ENCODE results near the gene IPO4. TPM values are rescaled to one million over a fixed set of nuclear protein-coding genes. Genes with fewer than 3 reads are reported as not detected.
A peak's percentile ranks its signal among the peaks of the same experiment; 100 is the strongest.

Gene IPO4
- total RNA-seq, 2 experiments from 2014 or later, result 24.0 to 26.2 TPM

DNA sequence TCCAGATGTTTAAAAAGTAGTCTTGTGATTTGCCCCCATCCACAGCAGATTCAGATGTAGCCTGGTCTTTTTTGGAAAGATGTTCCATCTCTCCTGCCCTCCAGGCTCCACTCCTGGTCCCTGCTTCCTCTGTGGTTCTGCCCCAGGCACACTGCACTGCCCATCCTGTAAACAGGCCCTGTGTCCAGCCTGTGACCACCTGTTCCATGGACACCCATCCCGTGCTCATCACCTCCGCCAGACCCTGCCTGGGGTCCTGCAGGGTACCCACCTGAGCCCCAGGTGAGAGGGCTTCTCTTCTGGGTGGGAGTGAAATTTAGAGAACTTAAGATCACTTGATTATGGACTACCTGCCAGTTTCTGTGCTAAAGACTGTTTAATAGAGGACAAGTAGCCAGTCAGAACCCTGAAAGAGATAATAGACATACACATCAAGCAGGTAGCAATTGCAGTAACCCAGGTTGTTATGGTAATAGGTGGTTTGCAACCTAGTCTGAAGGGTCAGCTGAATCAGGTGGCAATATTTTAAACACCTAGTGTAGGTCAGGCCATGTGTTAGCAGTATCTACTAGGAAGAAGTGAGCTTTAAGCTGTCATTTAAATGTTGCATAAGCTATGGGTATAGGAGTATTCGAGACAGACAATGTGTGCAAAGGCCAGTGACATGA is 39.2 kb downstream of the IPO4 start:
- DNase-seq, result no peak
- CTCF ChIA-PET, result interaction anchor here (0.8 to 4.6 kb wide), 3 partner anchors 8 to 14 kb away, joined by 3 to 21 read pairs (median 20); partner anchors contain the start of genes EMC9, IRF9 and PSME1
- H3K27me3 Mint-ChIP-seq, result no peaks in the 10 kb centered on the region
- H3K4me1 Mint-ChIP-seq, result peaks cover 40% of the 10 kb centered on the region
- POLR2A ChIA-PET, result interaction anchor here (0.7 to 21.4 kb wide), 10 partner anchors 8 to 161 kb away, joined by 3 to 652 read pairs (median 16); partner anchors contain the start of genes DCAF11, EMC9, IRF9 and NRL
- H3K4me3 Mint-ChIP-seq, result peak overlapping the region; percentile 96
- H3K36me3 Mint-ChIP-seq (ENCODE audit: low read depth), result peaks cover 74% of the 10 kb centered on the region
- H3K9me3 Mint-ChIP-seq, result no peaks in the 10 kb centered on the region
- H3K27ac Mint-ChIP-seq, result peak overlapping the region; percentile 44

DNA sequence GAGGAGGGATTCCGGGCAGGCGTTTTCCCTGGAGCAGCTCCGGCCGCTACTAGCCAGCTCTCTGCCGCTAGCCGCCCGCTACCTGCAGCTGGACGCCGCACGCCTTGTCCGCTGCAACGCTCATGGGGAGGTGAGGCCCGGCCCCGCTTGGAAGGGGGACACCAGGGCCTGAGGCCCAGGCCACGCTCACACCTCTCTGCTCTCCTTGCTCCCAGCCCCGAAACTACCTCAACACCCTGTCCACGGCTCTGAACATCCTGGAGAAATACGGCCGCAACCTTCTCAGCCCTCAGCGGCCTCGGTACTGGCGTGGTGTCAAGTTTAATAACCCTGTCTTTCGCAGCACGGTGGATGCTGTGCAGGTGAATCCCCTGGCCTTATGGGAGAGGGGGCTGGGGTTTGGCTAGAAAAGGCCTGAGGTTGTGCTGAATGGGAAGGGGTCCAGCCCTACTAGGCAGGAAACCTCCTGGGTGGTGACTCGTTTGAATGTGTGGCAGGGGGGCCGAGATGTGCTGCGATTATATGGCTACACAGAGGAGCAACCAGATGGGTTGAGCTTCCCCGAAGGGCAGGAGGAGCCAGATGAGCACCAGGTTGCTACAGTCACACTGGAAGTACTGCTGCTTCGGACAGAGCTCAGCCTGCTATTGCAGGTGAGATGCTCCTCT is 40.7 kb downstream of the IPO4 start:
- Mint-ChIP-seq H3K36me3 (ENCODE audit: low read depth) (peaks cover 80% of the 10 kb centered on the region), H3K9me3 (no peaks in the 10 kb centered on the region), H3K27me3 (no peaks in the 10 kb centered on the region), H3K27ac (peak overlapping the region; percentile 84), H3K4me1 (peaks cover 55% of the 10 kb centered on the region), H3K4me3 (peak overlapping the region; percentile 96)
- ChIA-PET CTCF (interaction anchor here (0.6 to 4.6 kb wide), 10 partner anchors 8 to 160 kb away, joined by 3 to 76 read pairs (median 7); partner anchors contain the start of genes CIDEB, IRF9, PSME1 and TINF2), POLR2A (interaction anchor here (0.8 to 21.4 kb wide), 19 partner anchors 11 to 99 kb away, joined by 3 to 652 read pairs (median 8); partner anchors contain the start of genes CHMP4A, DCAF11, IPO4 and IRF9)
- DNase-seq, result no peak

- H3K27ac Mint-ChIP-seq, result peak within 1 kb of the TSS; percentile 99
- peaks cover 58% of the 10 kb centered on the region for H3K4me1 Mint-ChIP-seq
- DNase-seq, result peak; percentile 99
- peak within 1 kb of the TSS; percentile 96 for H3K4me3 Mint-ChIP-seq
- ChIA-PET POLR2A (interaction anchor here (1.0 to 21.4 kb wide), 22 partner anchors 10 to 283 kb away, joined by 3 to 652 read pairs (median 8); partner anchors contain the start of genes CBLN3, CHMP4A, DCAF11 and IPO4), CTCF (interaction anchor here (1.0 to 4.6 kb wide), 15 partner anchors 9 to 285 kb away, joined by 3 to 76 read pairs (median 5); partner anchors contain the start of genes CIDEB, DCAF11, IRF9 and NRL)
- no peaks in the 10 kb centered on the region for H3K9me3 Mint-ChIP-seq
- H3K36me3 Mint-ChIP-seq (ENCODE audit: low read depth), result peaks cover 80% of the 10 kb centered on the region
- no peaks in the 10 kb centered on the region for H3K27me3 Mint-ChIP-seq
Measured at GRCh38 chr14:24146978-24147760, 41.4 kb downstream of the IPO4 start, which contains the start of gene RNF31. RNF31 (plus strand) TSS chr14:24147498; CDS start chr14:24147699, 201 bp downstream.

- Mint-ChIP-seq H3K4me1 (peaks cover 63% of the 10 kb centered on the region), H3K9me3 (no peaks in the 10 kb centered on the region), H3K4me3 (peak within 1 kb of the TSS; percentile 96), H3K36me3 (ENCODE audit: low read depth) (peaks cover 81% of the 10 kb centered on the region), H3K27ac (peak within 1 kb of the TSS; percentile 99), H3K27me3 (no peaks in the 10 kb centered on the region)
- ChIA-PET CTCF (interaction anchor here (1.0 to 4.6 kb wide), 14 partner anchors 9 to 285 kb away, joined by 3 to 76 read pairs (median 6); partner anchors contain the start of genes CIDEB, DCAF11, IRF9 and NRL), POLR2A (interaction anchor here (0.9 to 21.4 kb wide), 25 partner anchors 9 to 284 kb away, joined by 3 to 652 read pairs (median 7); partner anchors contain the start of genes CARMIL3, CBLN3, CHMP4A and DCAF11)
- peak; percentile 91 for DNase-seq
Measured at GRCh38 chr14:24146453-24146977, 42.1 kb downstream of the IPO4 start, which contains the start of gene PSME2. PSME2 (minus strand) TSS chr14:24146610; CDS start chr14:24146581, 29 bp downstream.

- ChIA-PET POLR2A (interaction anchor here (0.9 to 21.4 kb wide), 21 partner anchors 9 to 284 kb away, joined by 3 to 652 read pairs (median 8); partner anchors contain the start of genes CARMIL3, CBLN3, CHMP4A and DCAF11), CTCF (interaction anchor here (1.0 to 4.6 kb wide), 11 partner anchors 10 to 162 kb away, joined by 3 to 76 read pairs (median 8); partner anchors contain the start of genes CIDEB, DCAF11, IRF9 and NRL)
- Mint-ChIP-seq H3K36me3 (ENCODE audit: low read depth) (peaks cover 82% of the 10 kb centered on the region), H3K4me3 (peak overlapping the region; percentile 96), H3K27ac (peak overlapping the region; percentile 99), H3K4me1 (peaks cover 60% of the 10 kb centered on the region), H3K9me3 (no peaks in the 10 kb centered on the region), H3K27me3 (no peaks in the 10 kb centered on the region)
- no peak for DNase-seq
Measured at GRCh38 chr14:24145690-24146452, 42.7 kb downstream of the IPO4 start.

- Mint-ChIP-seq H3K4me3 (peak overlapping the region; percentile 96), H3K27ac (peak overlapping the region; percentile 99), H3K4me1 (peaks cover 62% of the 10 kb centered on the region), H3K36me3 (ENCODE audit: low read depth) (peaks cover 81% of the 10 kb centered on the region), H3K9me3 (no peaks in the 10 kb centered on the region), H3K27me3 (no peaks in the 10 kb centered on the region)
- no peak for DNase-seq
- POLR2A ChIA-PET, result interaction anchor here (0.9 to 21.4 kb wide), 16 partner anchors 8 to 285 kb away, joined by 3 to 652 read pairs (median 23); partner anchors contain the start of genes CBLN3, CHMP4A, DCAF11 and IPO4
- CTCF ChIA-PET, result interaction anchor here (1.5 to 4.6 kb wide), 5 partner anchors 9 to 152 kb away, joined by 5 to 76 read pairs (median 12); partner anchors contain the start of genes DCAF11, IRF9, NRL and PCK2
Measured at GRCh38 chr14:24145219-24145618, 43.4 kb downstream of the IPO4 start.

DNA sequence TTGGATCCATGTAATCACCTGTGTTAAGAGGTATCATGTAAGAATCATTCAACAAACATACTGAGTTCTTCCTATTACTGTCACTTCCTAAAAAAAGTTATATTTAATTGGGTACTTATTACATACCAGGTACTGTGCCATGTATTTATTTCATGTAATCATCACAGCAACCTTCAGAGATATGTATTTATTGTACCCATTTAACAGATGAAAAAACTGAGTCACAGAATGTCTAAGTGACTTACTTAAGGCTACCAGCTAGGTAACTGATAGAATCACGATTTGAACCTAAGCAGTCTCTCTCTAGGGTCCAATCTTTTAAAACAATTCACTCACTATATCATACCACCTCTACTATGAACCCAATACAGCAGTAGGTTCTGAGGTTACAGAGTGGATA is 44.2 kb downstream of the IPO4 start:
- H3K9me3 Mint-ChIP-seq, result no peaks in the 10 kb centered on the region
- H3K4me1 Mint-ChIP-seq, result peaks cover 61% of the 10 kb centered on the region
- POLR2A ChIA-PET, result interaction anchor here (1.1 to 21.4 kb wide), 5 partner anchors 7 to 70 kb away, joined by 4 to 652 read pairs (median 99); partner anchors contain the start of genes CHMP4A, DCAF11, IRF9 and MDP1
- peak overlapping the region; percentile 41 for H3K27ac Mint-ChIP-seq
- DNase-seq, result no peak
- no peaks in the 10 kb centered on the region for H3K27me3 Mint-ChIP-seq
- peaks cover 82% of the 10 kb centered on the region for H3K36me3 Mint-ChIP-seq (ENCODE audit: low read depth)
- CTCF ChIA-PET, result interaction anchor here (2.6 kb wide), 1 partner anchor 16 kb away, joined by 10 read pairs; the partner anchor contains the start of gene IRF9
- peak overlapping the region; percentile 49 for H3K4me3 Mint-ChIP-seq

DNA sequence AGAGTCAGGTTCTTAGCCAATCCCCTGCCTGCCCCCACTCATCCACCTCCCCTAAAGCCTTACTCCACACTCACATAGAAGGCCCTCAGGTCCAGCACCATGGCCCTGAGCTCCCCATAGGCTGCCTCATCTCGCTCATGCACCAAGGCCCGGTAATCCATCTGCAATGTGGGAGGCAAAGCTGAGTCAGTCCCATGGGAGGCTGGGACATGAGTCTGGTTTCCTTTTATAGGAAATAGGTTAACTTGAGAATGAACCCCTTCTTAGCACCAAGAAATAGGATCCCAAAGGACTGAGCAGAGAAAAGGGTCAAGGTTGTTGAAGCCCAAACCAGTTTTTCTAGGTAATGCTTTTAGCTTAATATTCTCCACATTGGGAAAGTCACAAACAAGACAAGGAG is 45.1 kb downstream of the IPO4 start:
- Mint-ChIP-seq H3K9me3 (no peaks in the 10 kb centered on the region), H3K27ac (peak overlapping the region; percentile 74), H3K27me3 (no peaks in the 10 kb centered on the region), H3K36me3 (ENCODE audit: low read depth) (peaks cover 82% of the 10 kb centered on the region), H3K4me3 (no peak overlapping the region), H3K4me1 (peaks cover 61% of the 10 kb centered on the region)
- CTCF ChIA-PET, result interaction anchor here (2.6 kb wide), 1 partner anchor 17 kb away, joined by 10 read pairs; the partner anchor contains the start of gene IRF9
- no peak for DNase-seq
- POLR2A ChIA-PET, result interaction anchor here (1.1 to 21.4 kb wide), 3 partner anchors 19 to 49 kb away, joined by 4 to 652 read pairs (median 448); partner anchors contain the start of genes DCAF11, IRF9, NRL and PCK2

DNA sequence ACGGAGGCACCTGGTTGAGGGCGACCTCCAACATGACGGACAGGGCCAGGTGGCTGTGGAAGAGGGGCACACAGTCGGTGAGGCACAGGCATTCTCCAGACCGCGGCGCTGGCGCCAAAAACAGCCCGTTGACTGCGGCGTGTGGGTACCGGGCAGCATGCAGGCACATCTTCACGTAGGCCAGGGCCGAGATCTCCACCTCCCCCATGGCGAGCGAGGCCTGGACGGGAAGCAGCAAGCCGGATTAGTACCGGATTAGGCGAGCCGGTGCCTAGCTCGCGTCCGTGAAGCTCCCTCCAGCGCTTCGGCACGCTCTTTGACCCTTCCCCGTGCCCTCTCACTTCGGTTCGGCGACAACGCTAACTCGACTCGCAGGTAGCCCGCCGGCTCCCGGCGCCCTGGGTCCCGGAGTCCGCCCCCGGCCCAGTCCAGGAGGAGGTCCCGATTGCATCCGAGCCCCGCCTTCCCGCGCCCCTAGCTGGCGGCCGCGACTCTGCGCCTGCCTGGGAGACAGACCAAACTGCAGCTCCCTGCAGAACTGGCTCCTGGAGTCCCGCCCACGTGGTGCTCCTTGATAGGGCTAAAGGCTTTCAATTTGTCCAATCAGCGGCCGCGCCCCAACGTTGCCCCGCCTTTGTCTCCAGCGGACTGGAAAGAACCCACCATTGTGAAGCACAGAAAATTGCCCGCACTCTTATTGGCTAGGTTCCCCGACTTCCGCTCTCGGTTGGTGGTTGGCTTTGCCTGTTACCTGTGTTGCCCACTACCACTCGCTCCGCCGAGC is 47.3 kb downstream of the IPO4 start, which contains the start of gene EMC9:
TSS of gene EMC9 (minus strand) at position 495 of the 784 bp plus-strand sequence. CDS start at position 208, 287 bp downstream.
- peak; percentile 100 for DNase-seq
- CTCF ChIA-PET, result interaction anchor here (0.6 to 2.9 kb wide), 16 partner anchors 9 to 167 kb away, joined by 3 to 32 read pairs (median 4); partner anchors contain the start of genes CHMP4A, DCAF11, IRF9 and MDP1
- Mint-ChIP-seq H3K9me3 (no peaks in the 10 kb centered on the region), H3K4me3 (peak within 1 kb of the TSS; percentile 93), H3K36me3 (ENCODE audit: low read depth) (peaks cover 84% of the 10 kb centered on the region), H3K4me1 (peaks cover 73% of the 10 kb centered on the region), H3K27ac (peak within 1 kb of the TSS; percentile 92), H3K27me3 (no peaks in the 10 kb centered on the region)
- POLR2A ChIA-PET, result interaction anchor here (0.7 to 21.4 kb wide), 27 partner anchors 9 to 290 kb away, joined by 3 to 652 read pairs (median 6); partner anchors contain the start of genes CHMP4A, DCAF11, DHRS4L2 and IPO4

Measured in activated CD4-positive, alpha-beta memory T cell treated with anti-CD3 and anti-CD28 coated beads, Interleukin-2, amount 10 ng/mL, durations not matched to agents 7 days and 5 days (primary cell).